ENCODE results near the gene DAPK2.

GRCh38 chr15:64068133-64068532 lies 21.8 kb upstream of the DAPK2 start:
- TF ChIP-seq EZH2 (IDR thresholded peaks at IDR 0.05; ENCODE audit: insufficient read depth, poor library complexity, severe bottlenecking) = no peak
- no peak for TF ChIP-seq EZH2phosphoT487 (IDR thresholded peaks at IDR 0.05; ENCODE audit: insufficient read depth, low read depth)

Data from GM23248 (cell line).